ENCODE measurements around the gene SLC25A23.
"Not testable (repeated sequence)": the region's sequence is repeated elsewhere in the genome, so short reads cannot be mapped to it uniquely, and the experiment has no call there.

The SLC25A23 gene

DNA sequence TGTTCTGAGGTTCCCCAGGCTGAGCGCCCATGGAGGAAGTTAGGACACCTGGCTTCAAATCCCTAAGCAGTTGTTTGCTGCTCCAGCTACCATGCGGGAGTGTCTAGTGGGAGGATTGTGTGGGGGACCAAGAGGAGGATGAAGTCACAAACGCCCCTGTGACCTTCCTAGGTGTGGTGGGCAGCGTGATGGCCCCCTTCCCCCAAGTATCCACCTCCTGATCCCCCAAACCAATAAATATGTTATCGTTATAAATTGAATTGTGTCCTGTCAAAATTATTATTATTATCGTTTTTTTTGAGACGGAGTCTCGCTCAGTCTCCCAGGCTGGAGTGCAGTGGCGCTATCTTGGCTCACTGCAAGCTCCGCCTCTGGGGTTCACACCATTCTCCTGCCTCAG, 25.9 kb downstream of the SLC25A23 start, which contains the start of gene SLC25A41:
TSS of gene SLC25A41 (minus strand) at position 101 of the 400 bp plus-strand sequence. CDS start at position 31, 70 bp downstream.
- TF ChIP-seq CTCF (conservative IDR thresholded peaks at IDR 0.05; ENCODE audit: low read depth) = no peak
- ChIA-PET POLR2A (ENCODE audit: low non-redundant PET) (no interaction called here), CTCF (no interaction called here)
- H3K27ac ChIP-seq = no peak within 1 kb of the TSS
- no peak for DNase-seq (ENCODE audit: low spot score)

GRCh38 chr19:6433165-6433564, 26.4 kb downstream of the SLC25A23 start:
- no peak for TF ChIP-seq CTCF (conservative IDR thresholded peaks at IDR 0.05; ENCODE audit: low read depth)
- no peak overlapping the region for H3K27ac ChIP-seq
- ChIA-PET CTCF (no interaction called here), POLR2A (ENCODE audit: low non-redundant PET) (no interaction called here)
- DNase-seq (ENCODE audit: low spot score) = no peak

GRCh38 chr19:6431891-6432290, 27.7 kb downstream of the SLC25A23 start:
- CTCF ChIA-PET = no interaction called here
- POLR2A ChIA-PET (ENCODE audit: low non-redundant PET) = no interaction called here
- no peak for TF ChIP-seq CTCF (conservative IDR thresholded peaks at IDR 0.05; ENCODE audit: low read depth)
- H3K27ac ChIP-seq = no peak overlapping the region
- no peak for DNase-seq (ENCODE audit: low spot score)

GRCh38 chr19:6429419-6430221, 30.0 kb downstream of the SLC25A23 start:
- ChIA-PET CTCF (interaction anchor here (0.6 kb wide), 1 partner anchor 454 kb away, joined by 3 read pairs; no protein-coding TSS in a partner anchor), POLR2A (ENCODE audit: low non-redundant PET) (no interaction called here)
- H3K27ac ChIP-seq = no peak overlapping the region
- no peak for DNase-seq (ENCODE audit: low spot score)
- no peak for TF ChIP-seq CTCF (conservative IDR thresholded peaks at IDR 0.05; ENCODE audit: low read depth)

GRCh38 chr19:6428692-6429418, 30.7 kb downstream of the SLC25A23 start:
- DNase-seq (ENCODE audit: low spot score); H3K27ac ChIP-seq; POLR2A ChIA-PET (ENCODE audit: low non-redundant PET); CTCF ChIA-PET: not testable (repeated sequence)

DNA sequence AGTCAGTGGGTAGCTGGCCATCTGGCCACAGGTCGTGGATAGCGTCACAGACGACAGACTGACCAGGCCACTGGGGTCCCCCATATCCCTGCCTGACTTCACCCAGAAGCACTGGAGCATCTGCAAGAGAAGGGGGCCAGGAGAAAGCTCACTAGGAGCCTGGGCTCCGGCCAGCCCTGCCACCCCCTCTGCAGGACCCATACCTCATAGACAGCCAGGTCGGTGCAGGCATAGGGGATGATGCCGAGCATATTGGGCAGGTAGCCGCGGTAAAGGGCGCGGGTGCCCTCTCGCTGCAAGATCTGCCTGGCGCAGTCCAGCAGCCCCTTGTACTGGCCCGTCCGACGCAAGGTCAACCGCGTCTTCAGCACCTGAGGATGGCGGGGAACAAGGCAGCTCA, 32.5 kb downstream of the SLC25A23 start:
- ChIA-PET POLR2A (ENCODE audit: low non-redundant PET) (no interaction called here), CTCF (no interaction called here)
- H3K27ac ChIP-seq = no peak overlapping the region
- TF ChIP-seq CTCF (conservative IDR thresholded peaks at IDR 0.05; ENCODE audit: low read depth) = no peak
- DNase-seq (ENCODE audit: low spot score) = no peak
